OCI-LY1 (cell line): ENCODE data around the gene PCNX3.

Source experiments
- H2AFZ ChIP-seq: fragments of 200-600 bp; sonication (generic), shearing (Covaris generic); 2 replicates; pipeline ENCODE4 v1.6.0; 2014; ENCODE audit warnings: antibody characterized with exemption, mild to moderate bottlenecking, low read length
- H3F3A ChIP-seq: fragments of 200-600 bp; sonication (generic), shearing (Covaris generic); 2 replicates; pipeline ENCODE4 v1.6.0; 2014; ENCODE audit warnings: mild to moderate bottlenecking, antibody characterized with exemption, low read length, moderate library complexity; ENCODE audit not compliant: insufficient read depth
- H3K27ac ChIP-seq: fragments of 200-600 bp; sonication (generic); 2 replicates; pipeline ENCODE4 v1.5.1; 2014; ENCODE audit warnings: low read length, mixed run types, mild to moderate bottlenecking, low read depth; ENCODE audit not compliant: poor library complexity, severe bottlenecking
- H3K27me3 ChIP-seq: fragments of 200-600 bp; sonication (generic); 2 replicates; pipeline ENCODE4 v1.6.0; 2014; ENCODE audit warnings: antibody characterized with exemption, mild to moderate bottlenecking, low read length, moderate library complexity; ENCODE audit not compliant: insufficient read depth
- H3K36me3 ChIP-seq: fragments of 200-600 bp; sonication (generic); 2 replicates; pipeline ENCODE4 v1.6.1; 2014; ENCODE audit warnings: mild to moderate bottlenecking, antibody characterized with exemption, low read length, moderate library complexity, mixed read lengths; ENCODE audit not compliant: insufficient read depth
- H3K4me1 ChIP-seq: fragments of 200-600 bp; sonication (generic); 2 replicates; pipeline ENCODE4 v1.5.1; 2014; ENCODE audit warnings: mild to moderate bottlenecking, low read length, moderate library complexity; ENCODE audit not compliant: insufficient read depth, severe bottlenecking
- H3K4me2 ChIP-seq: fragments of 200-600 bp; sonication (generic), shearing (Covaris generic); 2 replicates; pipeline ENCODE4 v1.6.1; 2014; ENCODE audit warnings: low read length
- H3K4me3 ChIP-seq: fragments of 200-600 bp; sonication (generic); 2 replicates; pipeline ENCODE4 v1.5.1; 2014; ENCODE audit warnings: low read length, low read depth, mild to moderate bottlenecking, mixed read lengths; ENCODE audit not compliant: poor library complexity, severe bottlenecking
- H3K79me2 ChIP-seq: fragments of 200-600 bp; shearing (Covaris generic); 2 replicates; pipeline ENCODE4 v1.6.1; 2016; ENCODE audit warnings: mixed run types, low read length, mixed read lengths; ENCODE audit not compliant: insufficient read depth
- H3K9ac ChIP-seq: fragments of 200-600 bp; sonication (generic), shearing (Covaris generic); 2 replicates; pipeline ENCODE4 v1.6.1; 2014; ENCODE audit warnings: mild to moderate bottlenecking, low read length, mixed read lengths
- H3K9me2 ChIP-seq: fragments of 200-600 bp; sonication (generic), shearing (Covaris generic); 2 replicates; pipeline ENCODE4 v1.6.1; 2014; ENCODE audit warnings: low read depth, mild to moderate bottlenecking, low read length, mixed read lengths
- H3K9me3 ChIP-seq: fragments of 200-600 bp; shearing (Covaris generic); 2 replicates; pipeline ENCODE4 v1.6.1; 2014; ENCODE audit warnings: low read length, mixed read lengths
- H4K20me1 ChIP-seq: fragments of 200-600 bp; sonication (generic), shearing (Covaris generic); 2 replicates; pipeline ENCODE4 v1.6.0; 2016; ENCODE audit warnings: mild to moderate bottlenecking, low read length; ENCODE audit not compliant: insufficient read depth
- EZH2 ChIP-seq: fragments of 200-600 bp; sonication (generic), shearing (Covaris generic); IDR thresholded peaks from 2 replicates; pipeline ENCODE4 v1.8.0; 2017; ENCODE audit warnings: borderline replicate concordance, mixed run types, mild to moderate bottlenecking, antibody characterized with exemption, low read length, moderate library complexity, mixed read lengths
- TF ChIP-seq, protein P1 (sequence below): fragments of 200-600 bp; sonication (generic), shearing (Covaris generic); IDR thresholded peaks from 2 replicates; pipeline ENCODE4 v1.5.1; 2017; ENCODE audit warnings: mild to moderate bottlenecking, antibody characterized with exemption, low read length, moderate library complexity, mixed read lengths

Gene PCNX3

GRCh38 chr11:65642014-65642671 lies 26.6 kb downstream of the PCNX3 start:
- no peaks in the 10 kb centered on the region for H4K20me1 ChIP-seq
- no peaks in the 10 kb centered on the region for H3F3A ChIP-seq
- H3K27ac ChIP-seq, result no peak overlapping the region
- H3K79me2 ChIP-seq, result no peaks in the 10 kb centered on the region
- peaks cover 37% of the 10 kb centered on the region for H3K4me1 ChIP-seq
- peak overlapping the region; percentile 93; the same call in 1 of the 2 replicates for H3K4me2 ChIP-seq
- H3K9ac ChIP-seq, result no peak overlapping the region
- peak overlapping the region; percentile 88 for H3K4me3 ChIP-seq
- peaks cover 47% of the 10 kb centered on the region; the same call in 1 of the 2 replicates for H3K36me3 ChIP-seq
- no peaks in the 10 kb centered on the region for H3K27me3 ChIP-seq
- no peak overlapping the region for H2AFZ ChIP-seq
- H3K9me2 ChIP-seq, result no peaks in the 10 kb centered on the region
- TF ChIP-seq, protein P1, sequence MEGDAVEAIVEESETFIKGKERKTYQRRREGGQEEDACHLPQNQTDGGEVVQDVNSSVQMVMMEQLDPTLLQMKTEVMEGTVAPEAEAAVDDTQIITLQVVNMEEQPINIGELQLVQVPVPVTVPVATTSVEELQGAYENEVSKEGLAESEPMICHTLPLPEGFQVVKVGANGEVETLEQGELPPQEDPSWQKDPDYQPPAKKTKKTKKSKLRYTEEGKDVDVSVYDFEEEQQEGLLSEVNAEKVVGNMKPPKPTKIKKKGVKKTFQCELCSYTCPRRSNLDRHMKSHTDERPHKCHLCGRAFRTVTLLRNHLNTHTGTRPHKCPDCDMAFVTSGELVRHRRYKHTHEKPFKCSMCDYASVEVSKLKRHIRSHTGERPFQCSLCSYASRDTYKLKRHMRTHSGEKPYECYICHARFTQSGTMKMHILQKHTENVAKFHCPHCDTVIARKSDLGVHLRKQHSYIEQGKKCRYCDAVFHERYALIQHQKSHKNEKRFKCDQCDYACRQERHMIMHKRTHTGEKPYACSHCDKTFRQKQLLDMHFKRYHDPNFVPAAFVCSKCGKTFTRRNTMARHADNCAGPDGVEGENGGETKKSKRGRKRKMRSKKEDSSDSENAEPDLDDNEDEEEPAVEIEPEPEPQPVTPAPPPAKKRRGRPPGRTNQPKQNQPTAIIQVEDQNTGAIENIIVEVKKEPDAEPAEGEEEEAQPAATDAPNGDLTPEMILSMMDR, result no peak
- TF ChIP-seq EZH2, result no peak
- no peaks in the 10 kb centered on the region for H3K9me3 ChIP-seq

GRCh38 chr11:65643971-65644370 lies 28.4 kb downstream of the PCNX3 start:
- Histone ChIP-seq H2AFZ (no peak overlapping the region), H3K79me2 (no peaks in the 10 kb centered on the region), H3K4me1 (peaks cover 28% of the 10 kb centered on the region), H3K4me3 (no peak overlapping the region), H3F3A (no peaks in the 10 kb centered on the region), H4K20me1 (no peaks in the 10 kb centered on the region), H3K27me3 (no peaks in the 10 kb centered on the region), H3K9ac (no peak overlapping the region), H3K36me3 (peaks cover 51% of the 10 kb centered on the region; the same call in 1 of the 2 replicates), H3K4me2 (no peak overlapping the region), H3K27ac (no peak overlapping the region), H3K9me2 (no peaks in the 10 kb centered on the region), H3K9me3 (no peaks in the 10 kb centered on the region)
- TF ChIP-seq EZH2, result no peak
- TF ChIP-seq, protein P1, result no peak

GRCh38 chr11:65644837-65645236 lies 29.3 kb downstream of the PCNX3 start:
- H3K9me2 ChIP-seq, result no peaks in the 10 kb centered on the region
- H3K4me1 ChIP-seq, result peaks cover 20% of the 10 kb centered on the region
- peaks cover 60% of the 10 kb centered on the region; the same call in 1 of the 2 replicates for H3K36me3 ChIP-seq
- TF ChIP-seq, protein P1, result no peak
- TF ChIP-seq EZH2, result no peak
- no peaks in the 10 kb centered on the region for H4K20me1 ChIP-seq
- no peaks in the 10 kb centered on the region for H3K27me3 ChIP-seq
- no peaks in the 10 kb centered on the region for H3K9me3 ChIP-seq
- H2AFZ ChIP-seq, result no peak overlapping the region
- no peaks in the 10 kb centered on the region for H3K79me2 ChIP-seq
- no peaks in the 10 kb centered on the region for H3F3A ChIP-seq
- no peak overlapping the region for H3K4me2 ChIP-seq
- no peak overlapping the region for H3K27ac ChIP-seq
- no peak overlapping the region for H3K4me3 ChIP-seq
- H3K9ac ChIP-seq, result no peak overlapping the region
